A673 (cell line): ENCODE data around the gene CASKIN1.

Source experiments
- EZH2 ChIP-seq: fragments of 200-600 bp; sonication (generic); IDR thresholded peaks from 2 replicates; pipeline ENCODE4 v1.6.1; 2017; ENCODE audit warnings: borderline replicate concordance, low read depth, mild to moderate bottlenecking, mixed read lengths, antibody characterized with exemption, low read length; ENCODE audit not compliant: poor library complexity, severe bottlenecking
- TF ChIP-seq, protein P1 (sequence below): fragments of 300-800, 200-600 bp; sonication (generic); conservative IDR thresholded peaks from 2 replicates; pipeline ENCODE4 v1.5.1; 2017; ENCODE audit warnings: low read depth, mild to moderate bottlenecking, antibody characterized with exemption, low read length, moderate library complexity, mixed read lengths

DNA sequence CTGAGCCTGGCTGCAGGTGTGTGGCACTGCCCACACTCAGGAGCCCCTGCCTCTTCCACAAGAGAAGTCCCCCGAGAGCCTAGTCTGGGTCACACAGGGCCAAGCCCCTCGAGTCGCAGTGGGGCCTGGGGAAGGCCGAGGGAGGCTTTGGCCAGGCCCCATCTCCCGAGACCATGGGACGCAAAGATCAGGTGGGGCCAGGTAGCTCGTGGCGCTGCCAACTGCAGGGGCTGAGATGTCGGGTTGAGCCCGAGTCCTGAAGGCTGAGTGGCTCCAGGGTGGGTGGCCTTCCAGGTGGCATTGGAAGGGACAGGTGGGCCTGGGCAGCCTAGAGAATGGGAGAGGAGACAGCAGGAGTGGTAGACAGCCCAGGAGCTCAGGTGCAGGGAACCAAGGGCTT, 34.5 kb downstream of the CASKIN1 start:
- TF ChIP-seq, protein P1, sequence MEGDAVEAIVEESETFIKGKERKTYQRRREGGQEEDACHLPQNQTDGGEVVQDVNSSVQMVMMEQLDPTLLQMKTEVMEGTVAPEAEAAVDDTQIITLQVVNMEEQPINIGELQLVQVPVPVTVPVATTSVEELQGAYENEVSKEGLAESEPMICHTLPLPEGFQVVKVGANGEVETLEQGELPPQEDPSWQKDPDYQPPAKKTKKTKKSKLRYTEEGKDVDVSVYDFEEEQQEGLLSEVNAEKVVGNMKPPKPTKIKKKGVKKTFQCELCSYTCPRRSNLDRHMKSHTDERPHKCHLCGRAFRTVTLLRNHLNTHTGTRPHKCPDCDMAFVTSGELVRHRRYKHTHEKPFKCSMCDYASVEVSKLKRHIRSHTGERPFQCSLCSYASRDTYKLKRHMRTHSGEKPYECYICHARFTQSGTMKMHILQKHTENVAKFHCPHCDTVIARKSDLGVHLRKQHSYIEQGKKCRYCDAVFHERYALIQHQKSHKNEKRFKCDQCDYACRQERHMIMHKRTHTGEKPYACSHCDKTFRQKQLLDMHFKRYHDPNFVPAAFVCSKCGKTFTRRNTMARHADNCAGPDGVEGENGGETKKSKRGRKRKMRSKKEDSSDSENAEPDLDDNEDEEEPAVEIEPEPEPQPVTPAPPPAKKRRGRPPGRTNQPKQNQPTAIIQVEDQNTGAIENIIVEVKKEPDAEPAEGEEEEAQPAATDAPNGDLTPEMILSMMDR = no peak
- TF ChIP-seq EZH2 = no peak
